Measurements from ENCODE around the gene NKTR.
"Not testable (repeated sequence)": the region's sequence is repeated elsewhere in the genome, so short reads cannot be mapped to it uniquely, and the experiment has no call there.

NKTR gene
- 17.9 to 153 (median 75.4) reads per million in 17 experiments for total RNA-seq

DNA sequence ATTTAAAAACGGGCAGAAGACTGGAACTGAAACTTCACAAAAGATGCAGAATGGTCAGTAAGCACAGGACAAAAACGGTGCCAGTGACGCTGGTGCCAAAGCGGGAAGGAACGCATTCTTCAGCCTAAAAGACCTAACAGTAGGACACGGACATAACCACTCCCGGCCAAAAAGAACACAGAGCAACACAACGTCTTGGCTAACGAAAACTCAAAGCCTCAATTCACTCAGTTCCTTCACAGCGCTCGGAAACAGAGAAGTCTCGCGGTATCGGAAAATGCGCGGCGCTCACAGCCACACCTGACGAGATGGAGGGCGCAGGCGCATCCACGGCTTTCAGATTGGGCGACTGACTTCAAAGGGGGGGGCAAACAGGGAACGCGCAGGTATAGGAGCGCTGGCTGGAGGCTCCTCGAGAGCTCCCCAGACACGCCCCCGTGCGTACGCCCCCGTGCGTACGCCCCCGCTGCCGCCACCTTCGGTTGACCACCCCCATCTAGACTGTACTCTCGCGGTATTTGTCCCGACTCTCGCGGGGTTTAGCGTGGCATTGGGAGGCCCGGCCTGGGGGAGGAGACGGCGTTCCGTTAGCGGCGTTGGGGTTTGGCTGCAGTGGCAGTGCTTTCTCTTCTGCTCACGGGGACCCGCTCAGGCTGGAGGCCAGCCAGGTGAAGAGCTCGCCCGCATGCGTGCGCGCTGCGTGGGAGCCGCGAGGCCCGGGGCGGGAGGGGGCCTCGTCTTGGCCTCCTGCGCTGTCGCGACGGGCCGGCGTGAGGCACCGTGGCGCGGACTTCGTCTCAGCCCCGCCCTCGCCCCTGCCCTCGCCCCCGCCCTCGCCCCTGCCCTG, at the start of gene NKTR:
Gene NKTR, plus strand, starts transcription at position 576 of the 847 bp plus-strand sequence. CDS start 321 bp downstream, outside the sequence.
- peak; percentile 97 to 98 (median 98) for DNase-seq

DNA sequence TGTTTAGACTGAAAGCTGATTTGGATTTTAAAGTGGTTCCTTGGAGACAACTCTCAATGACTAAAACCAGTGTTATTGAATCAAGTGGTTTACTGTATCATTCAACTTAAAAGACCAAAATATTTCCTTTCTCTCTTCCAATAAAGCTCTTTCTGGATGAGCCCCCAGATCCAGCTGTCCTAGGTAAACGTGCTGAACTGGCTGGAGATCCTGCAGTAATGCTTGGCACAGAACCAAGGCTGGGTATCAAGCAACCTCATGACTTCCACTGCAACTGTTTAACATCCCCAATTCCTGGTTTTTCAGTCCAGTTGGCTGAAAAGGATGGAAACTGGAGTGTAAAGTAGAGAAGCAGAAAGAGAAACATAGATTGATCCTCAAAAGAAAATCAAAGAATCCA, 47.7 kb upstream of the NKTR start:
- DNase-seq, result no peak

DNA sequence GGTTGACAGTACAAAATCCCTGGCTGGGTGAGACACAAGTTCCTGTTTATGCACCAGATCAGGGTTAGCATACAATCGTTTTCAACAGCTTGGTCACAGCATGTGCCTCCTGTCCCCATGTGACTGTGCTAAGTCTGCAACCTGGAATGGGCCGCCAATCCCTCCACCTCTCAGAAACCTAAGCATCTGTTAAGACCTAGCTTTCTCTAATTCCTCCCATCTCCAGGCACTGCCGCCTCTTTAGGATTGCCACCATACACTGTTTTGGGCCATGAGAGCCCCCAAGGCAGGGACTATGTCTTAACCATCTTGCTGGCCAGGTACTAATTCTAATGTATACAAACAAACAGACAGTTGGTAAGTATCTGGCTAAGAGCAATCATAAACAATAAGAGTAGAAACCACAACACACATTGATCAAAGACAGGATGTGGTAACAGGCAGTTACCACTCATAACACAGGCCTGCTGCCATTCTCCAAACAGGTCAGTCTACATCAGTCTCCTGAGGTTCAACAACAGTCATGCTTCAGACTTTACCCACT, 44.3 kb upstream of the NKTR start:
- DNase-seq, result no peak

DNA sequence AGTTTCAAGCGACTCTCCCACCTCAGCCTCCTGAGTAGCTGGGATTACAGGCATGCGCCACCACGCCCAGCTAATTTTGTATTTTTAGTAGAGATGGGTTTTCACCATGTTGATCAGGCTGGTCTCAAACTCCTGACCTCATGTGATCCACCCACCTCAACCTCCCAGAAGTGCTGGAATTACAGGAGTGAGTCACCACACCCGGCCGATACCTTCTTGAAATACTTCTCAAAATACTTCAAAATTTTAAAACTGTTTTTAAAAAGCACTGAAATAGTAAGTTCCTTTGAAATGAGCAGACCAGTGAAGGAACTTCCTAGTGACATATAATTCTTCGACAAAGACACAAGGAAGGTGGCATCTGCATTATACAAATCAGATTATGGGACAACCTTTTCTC, 43.7 kb upstream of the NKTR start:
- peak in 1 of 4 experiments; percentile 17 for DNase-seq

DNA sequence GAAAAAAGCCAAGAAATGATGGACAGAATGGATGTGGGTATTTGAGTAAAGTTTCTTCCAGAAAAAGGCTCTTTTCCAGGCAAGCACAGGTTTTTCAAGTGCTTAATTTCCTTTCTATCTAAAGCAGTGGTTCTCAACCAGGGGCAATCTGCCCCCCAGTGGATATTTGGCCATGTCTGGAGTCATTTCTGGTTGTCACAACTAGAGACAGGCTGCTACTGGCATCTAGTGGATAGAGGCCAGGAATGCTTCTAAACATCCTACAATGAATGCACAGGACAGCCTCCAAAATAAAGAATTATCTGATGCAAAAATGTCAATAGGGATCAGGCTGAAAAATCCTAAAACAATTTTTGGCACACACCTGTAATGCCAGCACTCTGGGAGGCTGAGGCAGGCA, 42.6 kb upstream of the NKTR start:
- DNase-seq, result no peak

DNA sequence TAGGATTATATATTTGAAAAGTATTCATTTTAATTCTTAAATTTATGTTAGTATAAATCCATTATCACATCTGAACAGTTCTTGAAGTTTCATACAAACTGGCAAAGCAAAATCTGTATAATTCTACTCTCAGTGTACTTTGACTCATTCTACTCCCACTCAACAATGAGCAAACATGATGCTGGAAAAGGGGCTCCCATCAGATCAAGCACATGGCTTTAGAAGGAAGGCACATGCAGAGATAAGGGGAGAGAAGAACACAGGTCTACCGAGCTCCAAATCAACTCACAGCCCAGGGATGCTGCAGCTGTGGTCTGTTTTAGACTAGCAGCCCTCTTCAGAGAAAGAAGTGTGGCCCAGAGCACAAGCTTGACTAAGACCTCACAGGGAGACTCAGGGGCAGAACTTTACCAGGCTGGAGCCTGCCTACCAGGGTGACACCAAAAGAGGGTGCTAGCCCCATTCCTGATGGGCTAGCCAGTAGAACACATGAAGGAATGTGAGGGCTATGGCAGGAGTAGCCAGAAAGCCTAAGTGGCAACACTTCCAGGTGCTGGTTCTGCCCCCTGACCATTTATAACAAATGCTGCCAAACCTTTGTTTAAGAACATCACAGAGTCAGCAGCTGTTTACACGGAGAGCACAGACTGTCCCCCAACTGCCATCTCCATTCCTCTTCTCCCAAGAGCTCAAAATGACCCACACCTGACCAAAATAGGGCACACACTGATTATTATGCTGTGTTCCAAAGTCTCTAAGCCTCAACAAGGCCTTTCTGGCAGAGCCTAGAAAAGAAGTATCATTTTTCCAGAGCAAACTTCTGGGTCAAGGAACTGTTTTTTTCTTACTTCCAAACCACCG, 38.2 kb upstream of the NKTR start:
- no peak for DNase-seq

DNA sequence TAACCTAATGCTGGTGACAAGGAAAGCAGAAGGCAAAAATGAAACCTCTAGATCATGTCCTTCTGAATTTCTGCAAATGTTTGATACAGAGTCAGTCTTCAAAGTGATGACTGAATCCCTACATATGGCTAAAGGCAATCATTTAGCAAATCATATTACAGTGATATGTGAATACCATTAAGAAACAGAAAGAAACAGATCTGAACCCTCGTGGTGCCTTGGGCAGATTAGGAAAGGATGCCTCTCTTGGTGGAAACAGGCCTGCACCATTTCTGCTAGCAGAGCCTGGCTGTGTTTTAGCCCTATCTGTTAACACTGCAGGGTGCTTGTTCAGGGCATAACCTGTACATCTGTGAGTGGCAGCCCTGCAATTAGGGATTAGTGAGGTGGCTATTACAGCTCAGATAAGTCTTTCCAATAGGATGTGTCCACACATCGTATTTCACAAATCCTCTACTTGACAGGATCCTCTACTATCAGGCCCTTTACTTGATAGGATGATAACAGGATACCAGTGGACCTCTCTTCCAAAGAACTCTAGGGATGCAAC, 30.8 kb upstream of the NKTR start:
- no peak for DNase-seq

DNA sequence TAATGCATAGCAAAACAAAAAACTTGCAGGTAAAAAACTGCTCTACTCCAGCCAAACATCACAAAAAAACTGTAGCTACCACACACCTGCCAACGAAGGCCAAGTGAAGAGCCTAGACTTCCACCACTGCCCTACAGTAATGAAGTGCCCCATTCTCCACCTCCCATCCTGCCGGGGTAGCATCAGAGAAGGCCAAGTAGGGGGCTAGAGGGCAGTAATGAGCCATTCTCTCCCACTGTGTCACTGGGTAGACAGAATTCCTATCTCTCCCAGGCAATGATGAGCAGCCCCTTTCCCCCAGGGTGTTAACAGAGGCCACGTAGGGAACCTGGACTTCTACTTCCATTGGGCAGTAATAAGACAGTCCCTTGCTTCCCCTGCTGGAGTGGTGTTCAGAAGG, 28.2 kb upstream of the NKTR start:
- DNase-seq, result peak; percentile 40 to 53 (median 48)

DNA sequence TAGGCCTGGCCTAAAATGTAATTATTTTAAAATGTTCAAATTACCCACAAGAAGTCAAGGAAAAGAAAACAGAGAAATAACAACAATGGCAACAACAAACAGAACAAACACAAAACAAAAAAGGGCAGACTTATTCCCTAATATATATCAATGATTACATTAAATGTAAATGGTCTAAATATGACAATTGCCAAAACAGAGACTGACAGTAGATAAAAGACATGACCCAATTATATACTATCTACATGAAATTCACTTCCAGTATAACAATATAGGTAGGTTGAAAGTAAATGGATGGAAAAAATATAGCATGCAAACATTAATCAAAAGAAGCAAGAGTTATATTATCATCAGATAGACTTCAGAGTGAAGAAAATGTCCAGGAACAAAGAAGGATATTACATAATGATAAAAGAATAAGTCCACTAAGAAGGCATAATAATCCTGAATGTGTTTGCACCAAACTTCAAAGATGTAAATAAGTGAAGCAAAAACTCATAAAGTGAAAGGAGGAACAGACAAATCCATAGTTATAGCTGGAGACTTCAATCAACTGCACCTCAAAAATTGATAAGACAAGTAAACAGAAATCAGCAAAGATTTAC, 25.2 kb upstream of the NKTR start:
- no peak for DNase-seq

DNA sequence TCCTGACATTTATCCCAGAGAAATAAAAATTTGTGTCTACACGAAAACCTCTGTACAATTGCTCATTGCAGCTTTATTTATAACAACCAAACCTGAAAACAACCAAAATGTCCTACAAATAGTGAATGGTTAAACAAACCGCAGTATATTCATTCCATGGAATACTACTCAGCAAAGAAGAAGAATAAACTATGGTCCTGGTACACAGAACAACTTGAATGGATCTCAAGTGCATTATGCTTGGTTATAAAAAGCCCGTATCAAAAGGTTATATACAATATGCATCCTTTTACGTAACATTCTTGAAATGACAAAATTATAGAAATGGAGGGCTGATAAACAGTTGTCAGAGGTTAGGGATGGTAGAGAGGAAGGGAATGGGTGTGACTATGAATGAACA, 22.4 kb upstream of the NKTR start:
- no peak for DNase-seq

DNA sequence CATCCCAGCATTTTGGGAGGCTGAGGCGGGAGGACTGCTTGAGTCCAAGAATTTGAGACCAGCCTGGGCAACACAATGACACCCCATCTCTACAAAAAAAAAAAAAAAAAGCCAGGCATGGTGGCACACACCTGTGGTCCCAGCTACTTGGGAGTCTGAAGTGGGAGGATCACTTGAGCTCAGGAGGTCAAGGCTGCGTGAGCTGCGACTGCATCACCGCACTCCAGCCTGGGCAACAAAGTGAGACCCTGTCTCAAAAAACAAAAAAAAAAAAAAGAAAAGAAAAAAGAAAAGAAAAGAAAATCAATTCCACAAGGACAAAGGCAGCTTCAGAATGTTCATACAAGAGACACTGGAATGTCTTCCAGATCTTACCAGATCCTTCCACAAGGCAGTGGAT, 21.1 kb upstream of the NKTR start:
- not testable (repeated sequence) for DNase-seq

DNA sequence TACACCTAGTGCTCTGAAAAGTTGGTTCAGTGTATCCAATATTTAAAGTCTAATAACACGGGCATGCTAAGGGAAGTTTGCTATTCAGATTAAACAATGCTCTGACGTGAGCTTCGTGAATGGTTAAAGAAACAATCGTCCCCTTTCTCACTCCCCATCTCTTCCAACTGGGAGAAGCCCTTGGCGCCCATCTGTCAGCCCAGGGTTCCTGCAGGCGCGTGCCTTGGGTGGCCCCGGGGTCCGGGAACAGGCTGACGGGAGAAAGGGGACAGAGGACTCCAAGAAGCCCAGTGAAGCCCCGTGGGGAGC, 19.1 kb upstream of the NKTR start:
- no peak for DNase-seq

DNA sequence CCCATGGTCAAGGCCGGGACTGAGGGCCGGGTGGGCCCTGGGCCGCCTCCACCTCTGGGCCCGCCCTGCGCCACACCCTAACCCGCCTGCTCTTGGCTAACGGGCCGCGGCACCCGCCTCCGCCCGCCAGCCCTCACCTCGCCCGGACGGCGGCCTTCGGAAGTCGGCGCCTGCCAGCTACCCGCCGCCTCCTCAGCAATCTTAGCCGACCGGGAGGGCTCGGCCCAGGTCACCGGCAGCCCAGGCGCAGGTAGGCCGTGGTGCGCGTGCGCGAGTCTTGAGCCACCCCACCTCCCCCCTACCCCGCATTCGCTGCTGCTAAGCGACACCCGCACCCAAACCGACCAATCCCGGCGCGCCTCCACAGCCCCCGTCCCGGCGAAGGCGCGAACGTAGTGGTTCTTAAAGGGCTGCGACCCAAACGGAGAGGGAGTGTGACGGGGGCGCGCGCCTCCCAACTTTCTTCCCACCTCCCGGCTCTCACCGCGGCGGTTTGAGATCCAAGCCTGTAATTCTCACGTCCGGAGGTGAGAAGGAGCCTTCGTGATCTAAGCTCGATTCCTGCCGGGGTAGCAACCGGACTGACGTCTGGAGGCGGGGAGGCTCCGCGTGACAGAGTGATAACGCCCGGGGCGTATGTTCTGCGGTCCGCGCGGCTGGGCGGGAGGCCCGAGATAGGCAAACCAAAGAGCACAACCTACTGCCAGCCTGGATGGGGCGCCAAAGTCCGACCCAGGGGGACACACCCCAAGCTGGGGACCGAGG, 18.6 kb upstream of the NKTR start, which contains the start of gene SEC22C:
Gene SEC22C, minus strand, starts transcription at position 259 of the 765 bp plus-strand sequence. CDS start 12,921 bp downstream, outside the sequence.
- peak; percentile 93 to 96 (median 94) for DNase-seq

DNA sequence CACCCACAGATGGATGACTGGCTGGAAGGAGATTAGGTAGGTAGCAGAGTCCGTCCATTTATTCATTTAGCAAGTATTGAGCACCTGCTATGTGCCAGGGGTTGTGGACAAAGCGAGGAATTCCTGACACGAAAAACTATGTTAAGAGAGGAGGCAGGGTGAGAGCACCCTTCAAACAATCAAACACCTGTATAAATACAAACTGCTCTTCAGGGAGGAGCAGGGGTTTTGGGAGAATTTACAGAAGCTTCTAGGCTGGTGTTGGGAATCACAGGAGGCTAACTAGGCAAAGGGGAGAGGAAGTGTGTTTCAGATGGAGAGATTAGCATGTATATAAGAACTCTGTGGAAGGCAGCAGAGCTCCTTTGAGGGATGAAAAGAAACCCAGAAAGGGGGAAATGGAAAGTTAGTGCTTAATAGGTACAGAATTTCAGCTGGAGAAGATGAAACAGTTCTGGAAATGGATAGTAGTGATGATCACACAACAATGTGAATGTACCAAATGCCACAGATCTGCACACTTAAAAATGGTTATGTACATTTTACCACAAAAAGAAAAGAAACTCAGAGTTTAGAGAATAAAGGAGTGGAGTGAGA, 17.9 kb upstream of the NKTR start:
- no peak for DNase-seq

DNA sequence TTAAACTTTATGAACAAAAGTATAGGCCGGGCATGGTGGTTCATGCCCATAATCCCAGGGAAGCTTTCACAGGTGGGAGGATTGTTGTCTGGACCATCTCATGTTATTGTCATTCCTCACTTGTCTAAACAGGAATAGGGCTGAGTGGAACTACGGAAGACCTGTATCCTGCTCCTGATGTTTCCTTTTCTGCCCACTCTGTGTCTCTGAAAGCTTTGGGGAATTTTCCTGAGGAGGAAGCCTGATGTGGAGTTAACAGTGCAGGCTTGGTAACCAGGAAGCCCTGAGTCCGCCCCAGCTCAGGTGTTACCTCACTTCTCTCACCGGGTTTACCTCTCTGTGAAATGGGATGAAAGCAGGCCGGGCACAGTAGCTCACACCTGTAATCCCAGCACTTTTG, 11.9 kb upstream of the NKTR start:
- no peak for DNase-seq

DNA sequence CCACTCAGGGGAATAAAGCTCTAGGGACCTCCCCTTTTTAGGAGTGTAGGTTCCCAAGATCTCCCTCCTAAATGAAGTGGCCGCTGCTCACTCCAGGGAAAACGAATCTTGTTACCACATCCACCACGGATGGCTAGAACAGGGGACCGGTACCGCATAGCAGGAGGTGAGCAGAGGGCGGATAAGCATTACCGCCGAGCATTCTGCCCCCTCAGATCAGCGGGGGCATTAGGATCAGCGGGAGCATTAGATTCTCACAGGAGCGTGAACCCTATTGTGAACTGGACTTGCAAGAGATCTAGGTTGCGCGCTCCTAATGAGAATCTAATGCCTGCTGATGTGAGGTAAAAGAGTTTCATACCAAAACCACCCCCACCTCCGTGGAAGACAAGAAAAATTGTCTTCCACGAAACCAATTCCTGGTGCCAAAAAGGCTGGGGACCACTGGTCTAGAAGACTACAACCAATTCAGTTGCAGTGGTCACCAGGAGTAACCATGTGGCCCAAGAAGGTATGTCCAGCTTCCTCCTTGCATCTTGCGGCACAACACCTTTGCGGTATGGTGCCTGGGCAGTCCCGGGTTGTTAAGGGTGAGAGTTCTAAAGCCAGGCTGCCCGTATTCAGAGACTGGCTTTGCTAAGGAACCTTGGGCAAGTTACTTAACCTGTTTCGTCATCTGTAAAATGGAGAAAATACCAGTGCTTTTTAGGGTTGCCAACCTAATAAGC, 10.9 kb upstream of the NKTR start:
- DNase-seq, result no peak

DNA sequence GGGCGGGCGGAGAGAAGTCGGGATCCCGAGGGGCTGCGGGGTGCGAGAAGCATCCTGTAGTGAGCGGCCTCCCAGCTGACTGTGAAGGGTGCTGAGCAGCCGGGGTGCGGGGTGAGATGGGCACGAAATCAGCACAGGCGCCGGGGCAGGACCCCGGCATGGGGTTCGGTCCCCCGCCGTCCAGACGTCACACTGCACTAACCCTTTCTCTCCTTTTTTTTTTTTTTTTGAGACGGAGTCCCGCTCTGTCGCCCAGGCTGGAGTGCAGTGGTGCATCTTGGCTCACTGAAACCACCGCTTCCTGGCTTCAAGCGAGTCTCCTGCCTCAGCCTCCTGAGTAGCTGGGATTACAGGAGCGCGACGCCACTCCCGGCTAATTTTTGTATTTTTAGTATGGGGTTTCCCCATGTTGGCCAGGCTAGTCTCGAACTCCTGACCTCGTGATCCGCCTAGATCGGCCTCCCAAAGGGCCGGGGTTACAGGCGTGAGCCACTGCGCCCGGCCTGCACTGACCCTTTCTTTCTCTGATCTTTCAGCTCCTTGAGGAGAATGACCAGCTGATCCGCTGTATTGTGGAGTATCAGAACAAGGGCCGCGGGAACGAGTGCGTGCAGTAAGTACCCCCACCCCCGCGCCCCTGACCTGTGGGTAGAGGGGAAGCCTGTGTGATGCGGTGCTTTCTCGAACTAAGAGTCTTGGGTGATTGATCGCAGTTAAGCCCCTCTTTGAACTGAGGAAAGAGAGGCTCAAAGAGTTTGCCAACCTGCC, 9.3 kb upstream of the NKTR start:
- DNase-seq, result peak in 3 of 4 experiments; percentile 13 to 40 (median 22)

DNA sequence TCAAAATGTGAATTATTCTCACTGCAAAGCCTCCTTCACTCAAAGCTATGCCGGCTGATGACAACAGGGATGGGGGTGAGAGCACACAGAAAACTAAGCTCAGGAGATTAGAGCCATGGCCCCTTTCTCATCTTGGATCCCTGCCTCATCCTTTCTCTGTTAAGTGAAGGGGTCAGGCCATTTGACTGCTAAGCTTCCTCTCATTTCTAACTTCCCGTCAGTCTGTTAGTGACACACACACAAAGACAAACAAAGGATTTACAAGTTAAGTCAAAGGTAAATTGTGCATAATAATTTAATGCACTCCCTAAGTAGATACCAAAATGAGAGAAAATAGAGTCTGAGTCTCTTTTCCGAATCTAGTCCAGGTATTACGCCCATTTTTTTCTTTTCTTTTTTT, 8.7 kb upstream of the NKTR start:
- DNase-seq, result peak in 1 of 4 experiments; percentile 28

DNA sequence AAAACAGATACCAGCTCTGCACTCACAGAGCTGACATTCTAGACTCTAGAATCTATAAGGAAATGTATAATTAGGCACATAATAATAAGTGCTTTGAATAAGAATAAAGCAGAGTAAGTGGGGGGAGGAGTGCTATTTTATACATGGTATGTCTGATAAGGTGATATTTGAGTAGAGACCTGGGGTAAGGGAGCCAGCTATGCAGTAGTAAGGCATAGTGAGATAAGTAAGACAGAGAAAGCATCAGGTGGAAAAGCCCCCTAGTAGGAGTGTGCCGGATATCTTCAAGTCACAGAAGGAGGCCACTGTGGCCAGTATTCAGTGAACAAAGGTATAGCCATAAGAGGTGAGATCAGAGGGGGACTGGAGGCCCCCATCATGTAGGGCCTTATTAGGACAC, 6.9 kb upstream of the NKTR start:
- no peak for DNase-seq

DNA sequence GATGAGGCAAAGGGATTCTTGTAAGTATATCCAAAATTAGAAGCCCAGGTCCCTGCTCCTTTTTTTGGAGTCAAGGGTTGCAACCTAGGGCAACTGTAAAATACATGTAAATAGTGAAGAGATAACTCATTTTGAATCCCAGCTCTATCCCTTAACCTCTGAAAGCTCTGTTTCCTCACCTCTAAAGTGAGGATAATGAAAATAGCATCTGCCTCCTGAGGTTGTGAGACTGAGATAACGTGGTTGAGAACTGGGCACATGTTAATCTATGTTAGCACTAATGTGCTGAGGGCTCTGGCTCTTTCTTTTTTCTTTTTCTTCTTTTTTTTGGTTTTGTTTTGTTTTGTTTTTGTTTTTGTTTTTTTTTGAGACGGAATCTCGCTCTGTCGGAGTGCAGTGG, 4.8 kb upstream of the NKTR start:
- DNase-seq, result no peak

All from suppressor macrophage (primary cell).